Aorta (tissue), 5 donors: ENCODE data around the gene NDOR1. TPM values are rescaled to one million over a fixed set of nuclear protein-coding genes. Genes with fewer than 3 reads are reported as not detected.

ENCODE experiments used
- ATAC-seq: fragments of 200-7000 bp; cut with Tn5 transposase; one replicate; pipeline ENCODE4 v1.9.1; 2022; ENCODE audit warnings: moderate library complexity; ENCODE audit not compliant: low FRiP score
- DNase-seq, 2 donors: peaks; one replicate each; pipeline ENCODE4 v3.0.0-alpha.2; 2020
- H3K27ac ChIP-seq, 2 donors: one replicate each; pipeline ENCODE4 v1.5.1; 2013; ENCODE audit warnings: low read length in 2 of 2, mild to moderate bottlenecking in 2 of 2, moderate library complexity in 2 of 2, control low read depth in 1 of 2, inconsistent platforms in 1 of 2, low read depth in 1 of 2
- H3K27me3 ChIP-seq, 2 donors: one replicate each; pipeline ENCODE4 v1.6.1; 2013; ENCODE audit warnings: control low read depth in 1 of 2, low read length in 1 of 2, mild to moderate bottlenecking in 1 of 2, moderate library complexity in 1 of 2; ENCODE audit not compliant: insufficient read depth in 2 of 2, control insufficient read depth in 1 of 2
- H3K36me3 ChIP-seq, 2 donors: one replicate each; pipeline ENCODE4 v1.6.1; 2013; ENCODE audit warnings: control low read depth in 1 of 2, low read length in 1 of 2, mild to moderate bottlenecking in 1 of 2; ENCODE audit not compliant: insufficient read depth in 2 of 2, control insufficient read depth in 1 of 2
- H3K4me1 ChIP-seq, 2 donors: one replicate each; pipeline ENCODE4 v1.6.1; 2013; ENCODE audit warnings: low read length in 2 of 2, control low read depth in 1 of 2, mild to moderate bottlenecking in 1 of 2, moderate library complexity in 1 of 2; ENCODE audit not compliant: insufficient read depth in 2 of 2, control insufficient read depth in 1 of 2
- H3K4me3 ChIP-seq, 2 donors: one replicate each; pipeline ENCODE4 v1.5.1; 2013; ENCODE audit warnings: low read length in 2 of 2, control low read depth in 1 of 2, mild to moderate bottlenecking in 1 of 2
- H3K9me3 ChIP-seq: one replicate; pipeline ENCODE4 v1.6.1; 2013; ENCODE audit warnings: mild to moderate bottlenecking, low read length; ENCODE audit not compliant: control insufficient read depth
- WGBS, 2 donors: extraction: QIAGEN DNeasy Blood & Tissue Kit; methylation state at CpG; one replicate each; pipeline ENCODE4 v1.1.7; 2013; 5-methylcytosine and 5-hydroxymethylcytosine counted together
- intact Hi-C, 2 donors: fragments of 100-400 bp; cut with DNase I; formaldehyde crosslinking; loops; one replicate each; pipeline versions ENCODE4 v1.14.2 to v1.15.0; 2022
- polyA plus RNA-seq, 2 donors: library from polyadenylated mRNA; stranded (reverse); fragments of 200-250 nt; gene quantifications; one replicate each; pipeline ENCODE4 v1.2.3, GENCODE V29; 2013
- total RNA-seq, 2 donors: library from RNA; stranded (reverse); fragmentation: NEBNext Ultra II Directional; extraction: Animal tissue kit (Norgen Biotek cat#: 25700); gene quantifications; one replicate each; pipeline ENCODE4 v1.2.1, GENCODE V29; 2021
- donor health status: healthy with polysubstance abuse.
- donor health status: Bipolar disorder and iron deficiency.
- donor health status: DM: no; HTN: no; CAD: no.
- donor health status: DM: no; HTN: no; CAD: no.
- donor health status: DM: yes; HTN: yes; CAD: no.

Gene NDOR1
- total and polyA plus RNA-seq, 4 donors = 3.0 to 20.4 (median 12.1) TPM

GRCh38 chr9:137251490-137252268 is 46.2 kb downstream of the NDOR1 start:
- Histone ChIP-seq H3K4me1 (no peaks in the 10 kb centered on the region), H3K27me3 (no peaks in the 10 kb centered on the region), H3K4me3 (no peak overlapping the region), H3K9me3 (no peaks in the 10 kb centered on the region), H3K36me3 (no peaks in the 10 kb centered on the region), H3K27ac (no peak overlapping the region)
- WGBS, 2 donors = 81 to 86% methylated on average over 20 to 22 of the region's 22 CpGs
- DNase-seq = no peak
- intact Hi-C loops = no loop called here
- no peak for ATAC-seq

- no peak overlapping the region for H3K27ac ChIP-seq
- no peaks in the 10 kb centered on the region for H3K9me3 ChIP-seq
- no peaks in the 10 kb centered on the region for H3K36me3 ChIP-seq
- H3K4me3 ChIP-seq = no peak overlapping the region
- ATAC-seq (no peak), DNase-seq (no peak)
- intact Hi-C loops = no loop called here
- no peaks in the 10 kb centered on the region for H3K4me1 ChIP-seq
- H3K27me3 ChIP-seq = no peaks in the 10 kb centered on the region
- WGBS, 2 donors = 93% methylated on average over 29 to 35 of the region's 35 CpGs
Measured at GRCh38 chr9:137252555-137253506, 47.3 kb downstream of the NDOR1 start.

- Histone ChIP-seq H3K9me3 (no peaks in the 10 kb centered on the region), H3K36me3 (no peaks in the 10 kb centered on the region), H3K4me3 (peak overlapping the region; percentile 20 to 49), H3K4me1 (no peaks in the 10 kb centered on the region), H3K27ac (no peak overlapping the region), H3K27me3 (no peaks in the 10 kb centered on the region)
- intact Hi-C loops = loop anchor here in 1 of 2 donors (2.0 kb wide), 1 partner anchor 13 kb away; the partner anchor contains the start of gene TUBB4B
- DNase-seq = no peak
- ATAC-seq = no peak
- WGBS, 2 donors = 56 to 57% methylated on average over 21 of the region's 21 CpGs
Measured at GRCh38 chr9:137253717-137254623, 48.5 kb downstream of the NDOR1 start.

DNA sequence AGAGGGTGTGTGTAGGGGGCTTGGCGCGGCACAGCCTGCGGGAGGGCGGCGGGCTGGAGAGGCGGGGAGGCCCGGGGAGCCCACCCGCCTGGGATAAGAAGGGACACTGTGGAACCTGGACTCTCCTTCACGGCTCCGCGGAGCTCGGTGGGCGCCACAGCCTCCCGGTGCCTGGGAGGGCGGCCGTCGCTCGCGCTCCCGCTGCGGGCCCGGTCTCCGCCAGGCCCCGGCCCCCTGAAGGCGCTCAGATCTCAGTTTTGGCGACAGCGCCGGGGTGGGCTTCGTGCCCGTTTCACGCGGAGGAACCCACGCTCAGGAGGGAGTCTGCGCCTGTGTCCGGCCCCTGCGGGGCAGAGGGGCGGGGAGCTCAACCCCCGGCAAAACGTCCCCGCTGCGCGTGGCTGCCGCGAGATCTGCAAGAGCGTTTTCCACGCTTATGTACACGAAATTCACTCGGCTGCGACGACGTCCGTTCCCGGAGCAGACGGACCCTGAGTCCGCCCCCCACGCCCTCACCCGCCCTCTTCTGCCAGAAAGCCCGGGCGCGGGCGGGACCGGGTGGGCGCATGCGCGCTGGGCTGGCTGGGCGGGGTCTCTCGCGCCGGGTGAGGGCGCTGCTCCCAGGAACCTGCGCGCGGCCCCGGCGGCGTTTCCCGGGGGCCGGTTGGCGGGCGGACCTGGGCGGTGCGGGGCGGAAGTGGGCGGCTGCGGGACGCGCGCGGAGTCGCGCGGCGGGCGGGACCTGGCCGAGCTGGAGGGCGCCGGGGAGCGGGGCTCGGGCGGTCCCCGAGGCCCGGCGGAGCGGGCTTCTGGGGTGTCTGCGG is 49.3 kb downstream of the NDOR1 start, which contains the start of gene NELFB:
NELFB (plus strand) TSS at position 704 of the 824 bp plus-strand sequence.
- ATAC-seq (peak; percentile 90), DNase-seq (peak; percentile 95 to 99)
- Histone ChIP-seq H3K27ac (peak within 1 kb of the TSS in 1 of 2 donors; percentile 10), H3K4me3 (peak within 1 kb of the TSS; percentile 87 to 89), H3K4me1 (no peaks in the 10 kb centered on the region), H3K36me3 (no peaks in the 10 kb centered on the region), H3K9me3 (no peaks in the 10 kb centered on the region), H3K27me3 (no peaks in the 10 kb centered on the region)
- intact Hi-C loops = loop anchor here in 1 of 2 donors (2.0 kb wide), 1 partner anchor 14 kb away; the partner anchor contains the start of gene TUBB4B
- 1% methylated on average over 56 to 105 of the region's 105 CpGs for WGBS, 2 donors

DNA sequence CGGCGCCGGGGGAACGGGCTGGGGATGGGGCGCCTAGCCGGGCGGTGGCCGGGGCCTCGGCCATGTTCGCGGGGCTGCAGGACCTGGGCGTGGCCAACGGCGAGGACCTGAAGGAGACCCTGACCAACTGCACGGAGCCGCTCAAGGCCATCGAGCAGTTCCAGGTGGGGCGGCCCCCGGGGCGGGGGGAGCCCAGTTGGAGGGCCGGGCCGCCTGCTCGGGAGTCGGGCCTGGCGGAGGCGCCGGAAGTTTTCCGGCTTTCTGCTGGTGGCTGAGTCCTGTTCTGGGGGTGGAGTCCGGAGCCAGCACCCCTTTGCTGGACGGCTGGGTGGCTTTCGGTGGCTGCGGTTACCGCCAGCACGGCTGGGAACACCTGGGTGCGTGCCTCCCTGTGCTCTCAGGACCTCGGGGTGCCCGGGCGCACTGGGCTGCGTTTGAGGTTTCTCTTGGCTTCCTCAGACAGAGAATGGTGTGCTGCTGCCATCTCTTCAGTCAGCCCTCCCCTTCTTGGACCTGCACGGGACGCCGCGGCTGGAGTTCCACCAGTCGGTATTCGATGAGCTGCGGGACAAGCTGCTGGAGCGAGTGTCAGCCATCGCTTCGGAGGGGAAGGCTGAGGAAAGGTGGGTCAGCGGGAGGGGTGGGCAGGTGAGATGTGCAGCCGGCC is 50.1 kb downstream of the NDOR1 start:
- WGBS, 2 donors = 2 to 4% methylated on average over 41 to 51 of the region's 51 CpGs
- Histone ChIP-seq H3K4me1 (no peaks in the 10 kb centered on the region), H3K27me3 (no peaks in the 10 kb centered on the region), H3K27ac (peak overlapping the region in 1 of 2 donors; percentile 10), H3K4me3 (peak overlapping the region; percentile 87 to 89), H3K9me3 (no peaks in the 10 kb centered on the region), H3K36me3 (no peaks in the 10 kb centered on the region)
- peak in 1 of 2 donors; percentile 86 for DNase-seq
- intact Hi-C loops = loop anchor here in 1 of 2 donors (2.0 kb wide), 1 partner anchor 15 kb away; the partner anchor contains the start of gene TUBB4B
- ATAC-seq = peak; percentile 19

DNA sequence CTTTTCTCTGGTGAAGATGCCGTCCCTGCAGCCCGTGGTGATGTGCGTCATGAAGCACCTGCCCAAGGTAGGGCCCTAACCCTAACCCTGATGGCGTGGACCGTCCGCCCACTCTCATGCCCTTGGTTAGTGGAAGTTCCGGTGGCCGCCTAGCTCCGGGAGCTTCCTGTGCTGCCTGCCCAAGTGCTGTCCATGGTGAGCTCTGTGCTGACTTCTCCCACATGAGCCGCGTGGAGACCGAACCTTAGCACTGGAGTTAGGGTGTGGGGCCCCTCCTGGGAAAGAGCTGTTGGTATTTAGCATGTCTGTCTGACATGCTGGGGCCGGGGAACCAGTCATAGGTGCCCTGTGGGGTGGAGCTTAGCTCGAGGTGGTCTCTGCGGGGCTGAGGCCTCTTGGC is 50.9 kb downstream of the NDOR1 start:
- Histone ChIP-seq H3K27me3 (no peaks in the 10 kb centered on the region), H3K36me3 (no peaks in the 10 kb centered on the region), H3K27ac (no peak overlapping the region), H3K4me3 (no peak overlapping the region), H3K9me3 (no peaks in the 10 kb centered on the region), H3K4me1 (no peaks in the 10 kb centered on the region)
- no peak for DNase-seq
- ATAC-seq = no peak
- intact Hi-C loops = no loop called here
- 82 to 87% methylated on average over 15 of the region's 15 CpGs for WGBS, 2 donors

GRCh38 chr9:137256856-137257255 is 51.4 kb downstream of the NDOR1 start:
- WGBS, 2 donors = 92 to 93% methylated on average over 15 of the region's 15 CpGs
- no peaks in the 10 kb centered on the region for H3K36me3 ChIP-seq
- no peaks in the 10 kb centered on the region for H3K9me3 ChIP-seq
- no peak overlapping the region for H3K4me3 ChIP-seq
- ATAC-seq = no peak
- no peaks in the 10 kb centered on the region for H3K27me3 ChIP-seq
- no peak overlapping the region for H3K27ac ChIP-seq
- no peaks in the 10 kb centered on the region for H3K4me1 ChIP-seq
- intact Hi-C loops = no loop called here
- DNase-seq = no peak
